RCC 7860 (cell line): Measurements from ENCODE around the gene ARHGAP45.
"Not testable (repeated sequence)": the region's sequence is repeated elsewhere in the genome, so short reads cannot be mapped to it uniquely, and the experiment has no call there.

Experiments
- DNase-seq: peaks from one replicate; pipeline ENCODE4 v3.0.0-alpha.2; 2015; ENCODE audit warnings: low spot score
- FAIRE-seq: peaks from 2 replicates; lab custom pipeline; 2012; peaks lifted over from hg19 to GRCh38; lab: Jason Lieb, UNC

ARHGAP45 gene

DNA sequence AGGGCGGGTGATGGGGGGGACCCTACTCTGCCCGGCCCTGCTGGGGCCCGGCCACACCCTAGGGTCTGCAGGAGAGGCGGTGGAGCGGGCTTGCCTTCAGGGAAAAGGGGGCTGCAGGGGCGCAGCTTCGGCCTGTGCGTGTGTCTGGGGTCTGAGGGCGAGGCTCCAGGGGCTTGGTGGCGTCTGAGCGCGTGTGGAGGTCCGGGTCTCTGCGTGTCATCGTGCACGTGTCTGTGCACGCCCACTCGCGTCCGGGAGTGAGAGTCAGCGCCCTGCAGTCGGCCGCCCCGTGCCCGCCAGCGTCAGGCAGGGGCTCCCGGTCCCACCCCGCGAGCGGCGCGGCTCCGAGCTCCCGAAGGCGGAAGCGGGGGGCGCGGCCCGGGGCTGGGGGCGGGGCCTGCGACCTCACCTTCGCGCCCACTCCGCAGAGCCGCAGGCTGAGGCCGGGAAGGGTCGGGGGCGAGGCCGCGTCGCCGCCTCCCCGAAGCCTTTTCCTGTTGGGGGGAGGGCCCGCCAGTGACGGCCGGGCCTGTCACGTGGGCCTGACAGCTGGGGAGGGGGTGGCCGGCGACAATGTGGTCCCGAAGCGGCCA lies at the start of gene ARHGAP45:
TSS of gene ARHGAP45 (plus strand) at position 420 of the 593 bp plus-strand sequence. CDS start 239 bp downstream, outside the sequence.
- DNase-seq: no peak
- no peak for FAIRE-seq

DNA sequence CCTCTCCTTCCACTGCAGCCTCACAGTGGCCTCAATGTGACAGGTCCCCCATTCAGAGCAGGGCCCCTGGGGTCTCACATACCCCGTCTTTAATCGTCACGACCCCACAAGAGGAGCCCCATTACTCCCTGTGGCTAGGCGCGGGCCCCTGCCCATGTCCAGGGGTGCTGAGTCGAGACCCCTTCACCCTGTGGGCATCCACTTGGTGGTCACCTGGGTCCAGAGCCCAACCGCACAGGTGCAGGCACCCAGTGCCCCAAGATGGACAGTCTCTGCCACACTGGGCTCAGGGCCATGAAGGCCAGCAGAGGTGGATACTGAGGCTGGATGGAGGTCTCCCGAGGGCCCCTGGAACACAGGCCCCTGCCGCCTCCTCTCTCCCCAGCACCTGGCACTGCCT lies 49.1 kb upstream of the ARHGAP45 start:
- FAIRE-seq (no peak), DNase-seq (no peak)

- FAIRE-seq (no peak), DNase-seq (no peak)
Observed at GRCh38 chr19:1018393-1018792, 48.6 kb upstream of the ARHGAP45 start.

- FAIRE-seq (no peak), DNase-seq (no peak)
Observed at GRCh38 chr19:1018932-1019615, 47.9 kb upstream of the ARHGAP45 start.

- DNase-seq: no peak
- no peak for FAIRE-seq
Observed at GRCh38 chr19:1019616-1019961, 47.4 kb upstream of the ARHGAP45 start.

GRCh38 chr19:1019980-1020867 lies 46.7 kb upstream of the ARHGAP45 start:
- no peak for DNase-seq
- FAIRE-seq: no peak

DNA sequence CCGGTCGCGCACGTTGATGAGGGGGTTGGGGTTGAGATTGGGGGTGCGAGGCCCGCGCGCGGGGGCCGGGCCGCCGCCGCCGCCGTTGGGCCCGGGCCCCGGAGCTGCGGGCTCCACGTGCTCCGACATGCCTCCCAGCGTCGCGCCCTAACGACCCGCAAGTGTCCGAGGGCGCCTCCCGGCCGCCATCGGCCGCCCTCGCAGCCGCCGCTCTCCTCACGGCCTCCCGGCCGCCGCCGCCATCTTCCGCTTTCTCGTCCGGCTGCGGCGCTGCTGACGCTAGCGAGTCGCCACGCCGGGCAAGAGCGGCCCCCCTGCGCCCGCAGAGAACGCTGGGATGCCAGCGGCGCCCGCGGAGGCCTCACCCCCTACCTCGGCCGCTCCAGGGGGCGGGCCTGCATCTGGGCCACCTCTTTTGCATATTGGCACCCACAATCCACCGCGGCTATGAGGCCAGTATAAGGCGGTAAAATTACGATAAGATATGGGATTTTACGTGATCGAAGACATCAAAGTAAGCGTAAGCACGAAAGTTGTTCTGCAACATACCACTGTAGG lies 46.0 kb upstream of the ARHGAP45 start, which contains the start of gene TMEM259:
TSS of gene TMEM259 (minus strand) at position 256 of the 558 bp plus-strand sequence. CDS start at position 129, 127 bp downstream.
- DNase-seq (peak; percentile 95), FAIRE-seq (peak; percentile 73)

GRCh38 chr19:1023883-1024188 lies 43.1 kb upstream of the ARHGAP45 start:
- not testable (repeated sequence) for FAIRE-seq, DNase-seq

DNA sequence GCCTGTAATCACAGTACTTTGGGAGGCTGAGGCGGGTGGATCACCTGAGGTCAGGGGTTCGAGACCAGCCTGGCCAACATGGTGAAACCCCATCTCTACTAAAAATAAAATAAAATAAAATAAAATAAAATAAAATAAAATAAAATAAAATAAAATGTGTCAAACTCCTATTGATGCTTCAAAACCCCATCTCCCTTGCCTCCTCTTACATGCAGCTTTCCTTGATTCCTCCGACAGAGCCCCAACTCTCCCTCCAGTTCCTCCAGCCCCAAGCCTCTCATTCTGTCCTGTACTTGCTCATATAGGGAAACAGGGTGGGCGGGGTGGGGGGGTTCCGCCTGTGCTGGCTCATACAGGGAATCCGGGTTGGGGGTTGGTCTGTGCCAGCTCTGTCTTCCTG lies 41.9 kb upstream of the ARHGAP45 start:
- FAIRE-seq, DNase-seq: not testable (repeated sequence)

- peak; percentile 60 for DNase-seq
- FAIRE-seq: no peak
Observed at GRCh38 chr19:1025960-1026782, 40.8 kb upstream of the ARHGAP45 start, which contains the start of gene CNN2. Gene CNN2, plus strand, starts transcription at chr19:1026608. Its CDS starts 54 bp downstream, at chr19:1026662.

DNA sequence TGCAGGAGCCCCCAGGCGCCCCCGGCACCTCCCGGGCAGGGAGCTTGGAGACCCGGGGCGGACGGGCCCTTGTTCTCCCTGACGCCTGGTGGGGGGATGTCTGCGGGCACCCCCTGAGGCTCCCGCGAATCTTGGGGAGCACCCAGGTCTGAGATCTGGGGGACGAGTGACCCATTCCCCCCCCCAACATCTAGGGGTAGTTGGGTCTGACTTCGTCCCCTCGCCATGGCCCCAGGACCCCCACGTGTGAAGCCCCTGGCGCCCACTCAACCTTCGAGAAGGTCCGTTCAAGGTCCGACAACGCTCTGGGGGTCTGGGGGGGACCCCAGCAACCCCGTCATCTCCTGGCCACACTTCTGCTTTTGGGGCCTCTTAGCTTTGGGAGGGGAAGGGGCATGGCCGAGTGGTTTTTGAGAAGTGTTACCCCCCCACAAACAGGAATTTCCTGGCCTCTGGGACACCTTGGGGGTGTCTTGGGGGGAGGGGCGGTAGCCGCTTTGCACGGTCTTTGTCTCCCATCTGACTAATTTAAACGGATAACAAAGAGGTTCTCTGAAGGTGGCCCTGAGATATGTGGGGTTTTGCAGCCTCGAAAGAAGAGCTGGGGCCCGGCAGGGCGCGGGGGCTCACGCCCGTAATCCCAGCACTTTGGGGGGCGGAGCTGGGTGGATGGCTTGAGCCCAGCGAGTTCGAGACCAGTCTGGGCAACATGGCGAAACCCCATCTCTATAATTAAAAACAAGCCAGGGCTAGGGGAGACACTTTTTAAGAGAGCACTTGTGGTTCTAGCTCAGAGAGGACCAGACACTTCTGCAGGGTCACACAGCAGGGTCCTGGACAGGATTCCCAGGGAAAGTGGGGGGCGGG lies 40.0 kb upstream of the ARHGAP45 start:
- FAIRE-seq: no peak
- DNase-seq: no peak

GRCh38 chr19:1027650-1028061 lies 39.3 kb upstream of the ARHGAP45 start:
- DNase-seq (no peak), FAIRE-seq (no peak)

- DNase-seq (peak; percentile 81), FAIRE-seq (no peak)
Observed at GRCh38 chr19:1028062-1028926, 38.7 kb upstream of the ARHGAP45 start.

- DNase-seq (no peak), FAIRE-seq (no peak)
Observed at GRCh38 chr19:1032264-1032867, 34.6 kb upstream of the ARHGAP45 start.

- FAIRE-seq: no peak
- DNase-seq: no peak
Observed at GRCh38 chr19:1035998-1036621, 30.9 kb upstream of the ARHGAP45 start.

- DNase-seq (no peak), FAIRE-seq (no peak)
Observed at GRCh38 chr19:1037621-1038064, 29.3 kb upstream of the ARHGAP45 start.

- DNase-seq (no peak), FAIRE-seq (no peak)
Observed at GRCh38 chr19:1038978-1039645, 27.9 kb upstream of the ARHGAP45 start.
